Muscle of leg (tissue), 11 donors: ENCODE measurements around the gene KNDC1. TPM values are rescaled to one million over a fixed set of nuclear protein-coding genes. Genes with fewer than 3 reads are reported as not detected.
"Not testable (repeated sequence)": the region's sequence is repeated elsewhere in the genome, so short reads cannot be mapped to it uniquely, and the experiment has no call there.

Experiments
- DNase-seq: peaks from one replicate; pipeline ENCODE4 v3.0.0; 2013
- H3K27ac ChIP-seq: one replicate; pipeline ENCODE4 v1.5.1; 2013; ENCODE audit warnings: mild to moderate bottlenecking, low read length, control low read depth
- H3K27me3 ChIP-seq: one replicate; pipeline ENCODE4 v1.6.1; 2013; ENCODE audit warnings: low read length; ENCODE audit not compliant: control insufficient read depth, insufficient read depth
- H3K36me3 ChIP-seq: one replicate; pipeline ENCODE4 v1.6.1; 2013; ENCODE audit warnings: low read length; ENCODE audit not compliant: control insufficient read depth, insufficient read depth
- H3K4me1 ChIP-seq: one replicate; pipeline ENCODE4 v1.6.1; 2013; ENCODE audit warnings: low read length; ENCODE audit not compliant: control insufficient read depth, insufficient read depth
- H3K4me3 ChIP-seq: one replicate; pipeline ENCODE4 v1.5.1; 2013; ENCODE audit warnings: low read length, control low read depth
- H3K9me3 ChIP-seq: replicated peaks from 2 replicates; pipeline ENCODE4 v1.6.1; 2013; ENCODE audit warnings: low read depth, low read length; ENCODE audit not compliant: control insufficient read depth
- WGBS: methylation state at CpG from one replicate; pipeline ENCODE4 v1.1.5; 2013; ENCODE audit warnings: missing lambda C conversion rate; ENCODE audit not compliant: insufficient coverage; 5-methylcytosine and 5-hydroxymethylcytosine counted together
- polyA plus RNA-seq, 8 donors: library from polyadenylated mRNA; unstranded; fragments of 120-200 nt; gene quantifications; one replicate each; pipeline versions ENCODE4 v1.2.1 to v1.2.3, GENCODE V29; 2013; ENCODE audit warnings: inconsistent platforms in 1 of 8, low replicate concordance in 1 of 8; ENCODE audit not compliant: insufficient read length in 8 of 8, insufficient read depth in 1 of 8
- total RNA-seq: library from RNA; stranded (reverse); fragments of 120-200 nt; gene quantifications from one replicate; pipeline ENCODE4 v1.2.4, GENCODE V29; 2013

KNDC1 gene
- total and polyA plus RNA-seq, 9 donors: 1.5 to 9.8 (median 4.4) TPM

GRCh38 chr10:133167693-133168616 lies 7.9 kb downstream of the KNDC1 start:
- Histone ChIP-seq H3K4me1 (peaks cover 38% of the 10 kb centered on the region), H3K9me3 (no peaks in the 10 kb centered on the region), H3K4me3 (no peak overlapping the region), H3K36me3 (no peaks in the 10 kb centered on the region), H3K27ac (no peak overlapping the region), H3K27me3 (peaks cover 29% of the 10 kb centered on the region)
- WGBS: 84% methylated on average over 14 of the region's 37 CpGs
- no peak for DNase-seq

- Histone ChIP-seq H3K36me3 (no peaks in the 10 kb centered on the region), H3K4me3 (no peak overlapping the region), H3K27ac (no peak overlapping the region), H3K9me3 (no peaks in the 10 kb centered on the region), H3K4me1 (peaks cover 31% of the 10 kb centered on the region), H3K27me3 (peaks cover 24% of the 10 kb centered on the region)
- WGBS: 80% methylated on average over 10 of the region's 14 CpGs
- no peak for DNase-seq
Observed at GRCh38 chr10:133168617-133169031, 8.6 kb downstream of the KNDC1 start.

- Histone ChIP-seq H3K36me3 (no peaks in the 10 kb centered on the region), H3K4me3 (no peak overlapping the region), H3K27me3 (peaks cover 20% of the 10 kb centered on the region), H3K27ac (no peak overlapping the region), H3K9me3 (no peaks in the 10 kb centered on the region), H3K4me1 (peaks cover 24% of the 10 kb centered on the region)
- WGBS: 91% methylated on average over 28 of the region's 30 CpGs
- no peak for DNase-seq
Observed at GRCh38 chr10:133169173-133169947, 9.3 kb downstream of the KNDC1 start.

- DNase-seq: no peak
- Histone ChIP-seq H3K27me3 (peaks cover 16% of the 10 kb centered on the region), H3K4me1 (peaks cover 17% of the 10 kb centered on the region), H3K36me3 (no peaks in the 10 kb centered on the region), H3K27ac (no peak overlapping the region), H3K9me3 (no peaks in the 10 kb centered on the region), H3K4me3 (no peak overlapping the region)
- WGBS: 77% methylated on average over 13 of the region's 17 CpGs
Observed at GRCh38 chr10:133170092-133170491, 10.1 kb downstream of the KNDC1 start.

- 86% methylated on average over 15 of the region's 15 CpGs for WGBS
- Histone ChIP-seq H3K4me3 (no peak overlapping the region), H3K4me1 (no peaks in the 10 kb centered on the region), H3K36me3 (no peaks in the 10 kb centered on the region), H3K9me3 (no peaks in the 10 kb centered on the region), H3K27me3 (peaks cover 11% of the 10 kb centered on the region), H3K27ac (no peak overlapping the region)
- DNase-seq: no peak
Observed at GRCh38 chr10:133173860-133174640, 14.0 kb downstream of the KNDC1 start.

- H3K9me3 ChIP-seq: no peaks in the 10 kb centered on the region
- H3K27me3 ChIP-seq: peaks cover 10% of the 10 kb centered on the region
- WGBS: 67% methylated on average over 3 of the region's 3 CpGs
- no peaks in the 10 kb centered on the region for H3K36me3 ChIP-seq
- no peak for DNase-seq
- no peak overlapping the region for H3K27ac ChIP-seq
- H3K4me1 ChIP-seq: no peaks in the 10 kb centered on the region
- H3K4me3 ChIP-seq: no peak overlapping the region
Observed at GRCh38 chr10:133174689-133175263, 14.8 kb downstream of the KNDC1 start.

- not testable (repeated sequence) for H3K4me1 ChIP-seq, H3K4me3 ChIP-seq, H3K9me3 ChIP-seq, H3K27me3 ChIP-seq, H3K27ac ChIP-seq, DNase-seq, H3K36me3 ChIP-seq
- WGBS: 91% methylated on average over 4 of the region's 4 CpGs
Observed at GRCh38 chr10:133175624-133176023, 15.6 kb downstream of the KNDC1 start.

GRCh38 chr10:133176546-133176945 lies 16.5 kb downstream of the KNDC1 start:
- no peaks in the 10 kb centered on the region for H3K4me1 ChIP-seq
- H3K9me3 ChIP-seq: no peaks in the 10 kb centered on the region
- H3K4me3 ChIP-seq: no peak overlapping the region
- H3K27ac ChIP-seq: no peak overlapping the region
- DNase-seq: no peak
- no peaks in the 10 kb centered on the region for H3K36me3 ChIP-seq
- peaks cover 7% of the 10 kb centered on the region for H3K27me3 ChIP-seq
- 83% methylated on average over 4 of the region's 4 CpGs for WGBS

GRCh38 chr10:133177380-133178157 lies 17.6 kb downstream of the KNDC1 start:
- Histone ChIP-seq H3K27ac (no peak overlapping the region), H3K9me3 (no peaks in the 10 kb centered on the region), H3K4me1 (no peaks in the 10 kb centered on the region), H3K27me3 (peaks cover 7% of the 10 kb centered on the region), H3K36me3 (no peaks in the 10 kb centered on the region), H3K4me3 (no peak overlapping the region)
- 90% methylated on average over 12 of the region's 12 CpGs for WGBS
- no peak for DNase-seq
